Activated T-helper 17 cell treated with anti-CD3 and anti-CD28 coated beads, Interleukin-2, amount 50 U/mL, for 72 hours (primary cell): ENCODE measurements around the gene RAP1A. TPM values are rescaled to one million over a fixed set of nuclear protein-coding genes. Genes with fewer than 3 reads are reported as not detected.
"Not testable (repeated sequence)": the region's sequence is repeated elsewhere in the genome, so short reads cannot be mapped to it uniquely, and the experiment has no call there.

ENCODE experiments used
- ATAC-seq: fragments of 150-1000 bp; cut with Tn5 transposase; replicated peaks from 2 replicates; pipeline ENCODE4 v1.10.0; 2021; ENCODE audit warnings: mild to moderate bottlenecking, moderate library complexity
- H3K27ac Mint-ChIP-seq: one replicate; pipeline ENCODE4 v1.8.0; 2022; ENCODE audit warnings: mixed read lengths
- H3K27me3 Mint-ChIP-seq: one replicate; pipeline ENCODE4 v1.8.0; 2022; ENCODE audit warnings: mixed read lengths
- H3K36me3 Mint-ChIP-seq: one replicate; pipeline ENCODE4 v1.8.0; 2022; ENCODE audit warnings: low read depth, mild to moderate bottlenecking, mixed read lengths
- H3K4me1 Mint-ChIP-seq: one replicate; pipeline ENCODE4 v1.8.0; 2022; ENCODE audit warnings: mixed read lengths
- H3K4me3 Mint-ChIP-seq: one replicate; pipeline ENCODE4 v1.8.0; 2022; ENCODE audit warnings: mild to moderate bottlenecking, mixed read lengths
- H3K9me3 Mint-ChIP-seq: one replicate; pipeline ENCODE4 v1.8.0; 2022; ENCODE audit warnings: mixed read lengths
- total RNA-seq, 2 donors: library from RNA; stranded (reverse); gene quantifications; one replicate each; pipeline ENCODE4 v1.2.3, GENCODE V29; 2022

Gene RAP1A
- total RNA-seq, 2 donors from 2014 or later: 155 to 209 TPM

DNA sequence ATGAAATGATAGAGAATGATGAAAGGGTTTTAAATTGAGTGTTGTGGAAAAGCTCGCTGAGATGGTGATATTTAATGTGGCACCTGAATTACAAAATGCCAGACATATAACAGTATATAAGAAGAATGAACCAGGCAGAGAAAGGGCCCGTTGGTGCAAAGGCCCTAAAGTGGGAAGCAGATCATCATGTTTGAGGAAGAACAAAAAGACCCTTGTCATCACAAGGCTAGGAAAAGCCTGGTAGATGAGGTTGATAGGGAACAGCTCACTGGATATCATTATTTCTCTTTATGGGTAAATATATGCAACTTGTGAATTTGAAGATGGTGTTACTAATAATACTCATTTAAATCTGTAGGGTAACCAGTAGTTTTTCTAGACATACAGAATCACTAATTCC is 11.0 kb downstream of the RAP1A start:
- no peak for ATAC-seq
- H3K27ac Mint-ChIP-seq: peak overlapping the region; percentile 46
- no peaks in the 10 kb centered on the region for H3K27me3 Mint-ChIP-seq
- peaks cover 56% of the 10 kb centered on the region for H3K4me1 Mint-ChIP-seq
- H3K4me3 Mint-ChIP-seq: peak overlapping the region; percentile 97
- H3K9me3 Mint-ChIP-seq: no peaks in the 10 kb centered on the region
- peaks cover 85% of the 10 kb centered on the region for H3K36me3 Mint-ChIP-seq

DNA sequence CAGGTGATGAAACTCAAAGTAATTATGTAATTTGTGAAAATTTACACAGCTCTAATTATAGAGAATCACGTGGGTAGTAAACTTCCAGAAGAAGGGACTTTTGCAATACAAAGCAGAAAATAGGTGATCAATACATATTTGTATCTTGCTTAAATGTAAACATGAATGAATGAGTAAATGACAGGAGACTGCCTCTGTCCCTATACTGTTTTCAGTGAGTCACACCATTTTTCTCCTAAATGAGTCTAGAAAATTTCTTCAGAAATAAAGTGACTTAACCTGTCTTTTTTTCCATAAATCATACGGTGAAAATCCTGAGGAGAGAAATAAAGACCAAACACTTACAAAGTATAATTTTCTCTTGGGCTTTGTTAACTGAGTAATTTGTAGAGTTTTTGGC is 11.9 kb downstream of the RAP1A start:
- ATAC-seq: peak; percentile 83
- Mint-ChIP-seq H3K27me3 (no peaks in the 10 kb centered on the region), H3K4me1 (peaks cover 61% of the 10 kb centered on the region), H3K36me3 (peaks cover 85% of the 10 kb centered on the region), H3K4me3 (peak overlapping the region; percentile 97), H3K9me3 (no peaks in the 10 kb centered on the region), H3K27ac (peak overlapping the region; percentile 46)

DNA sequence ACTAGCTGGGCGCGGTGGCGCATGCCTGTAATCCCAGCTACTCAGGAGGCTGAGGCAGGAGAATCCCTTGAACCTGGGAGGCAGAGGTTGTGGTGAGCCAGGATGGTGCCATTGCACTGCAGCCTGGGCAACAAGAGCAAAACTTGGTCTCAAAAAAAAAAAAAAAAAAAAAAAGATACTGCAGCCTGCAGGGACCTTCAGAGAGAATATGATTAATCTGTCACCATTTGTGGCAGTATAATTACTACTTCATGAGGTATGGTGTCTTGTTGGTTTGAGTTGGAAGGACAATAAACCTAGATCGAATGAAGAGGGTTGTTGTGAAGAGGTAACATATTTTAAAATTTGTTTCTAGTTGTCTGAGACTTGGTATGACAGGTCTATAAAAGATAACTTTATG is 13.2 kb downstream of the RAP1A start:
- H3K9me3 Mint-ChIP-seq, H3K27me3 Mint-ChIP-seq: not testable (repeated sequence)
- H3K27ac Mint-ChIP-seq: peak overlapping the region; percentile 46
- peak overlapping the region; percentile 97 for H3K4me3 Mint-ChIP-seq
- ATAC-seq: peak; percentile 28
- peaks cover 77% of the 10 kb centered on the region for H3K36me3 Mint-ChIP-seq
- H3K4me1 Mint-ChIP-seq: peaks cover 63% of the 10 kb centered on the region

DNA sequence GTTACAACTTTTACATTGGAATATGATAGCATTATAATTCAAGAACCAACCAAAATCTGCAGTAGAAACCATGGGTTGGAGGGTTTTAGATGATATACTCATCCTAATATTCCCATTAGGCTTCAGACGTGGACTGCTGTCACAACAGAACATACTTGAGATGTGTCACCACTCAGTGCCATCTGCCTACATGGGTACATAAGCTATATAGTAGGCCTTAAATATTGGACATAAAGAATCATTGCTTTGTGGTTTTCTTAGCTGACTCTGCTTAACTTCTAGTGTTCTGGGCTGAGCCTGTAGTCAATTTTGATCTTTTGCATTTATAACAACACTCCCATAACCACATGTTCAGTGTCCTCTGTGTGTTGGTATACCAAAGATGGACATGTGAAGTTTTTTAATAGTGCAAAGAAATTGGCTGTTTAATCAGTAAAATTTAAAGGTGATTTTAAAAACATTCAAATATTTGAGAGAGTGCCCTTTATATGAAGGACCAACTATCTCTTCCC is 14.2 kb downstream of the RAP1A start:
- Mint-ChIP-seq H3K4me1 (peaks cover 62% of the 10 kb centered on the region), H3K27me3 (no peaks in the 10 kb centered on the region), H3K9me3 (no peaks in the 10 kb centered on the region), H3K36me3 (peaks cover 75% of the 10 kb centered on the region), H3K27ac (no peak overlapping the region), H3K4me3 (peak overlapping the region; percentile 97)
- ATAC-seq: peak; percentile 28

DNA sequence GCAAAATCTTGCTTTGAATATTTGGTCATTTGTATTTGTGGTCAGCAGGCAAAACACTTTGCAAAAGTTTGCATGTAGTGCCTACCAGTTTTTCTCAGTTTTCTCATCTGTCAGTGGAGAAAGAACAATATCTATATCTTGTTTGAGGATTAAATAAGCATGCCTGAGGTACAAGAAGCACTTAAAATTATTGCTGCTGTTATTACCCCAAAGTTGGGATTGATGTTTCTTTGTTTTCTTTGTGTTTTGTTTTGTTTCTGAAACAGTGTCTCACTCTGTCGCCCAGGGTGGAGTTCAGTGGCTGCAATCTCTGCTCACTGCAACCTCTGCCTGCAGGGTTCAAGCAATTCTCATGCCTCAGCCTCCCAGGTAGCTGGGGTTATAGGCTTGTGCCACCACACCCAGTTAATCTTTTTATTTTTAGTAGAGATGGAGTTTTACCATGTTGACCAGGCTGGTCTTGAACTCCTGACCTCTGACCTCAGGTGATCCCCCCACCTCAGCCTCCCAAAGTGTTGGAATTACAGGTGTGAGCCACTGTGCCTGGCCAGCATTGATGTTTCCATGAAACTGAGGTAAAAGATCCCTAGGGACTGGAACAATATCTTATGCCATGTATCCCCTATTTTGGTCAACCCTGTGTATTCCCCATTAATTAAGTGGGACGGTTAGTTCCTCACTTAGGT is 15.9 kb downstream of the RAP1A start:
- no peak overlapping the region for H3K27ac Mint-ChIP-seq
- ATAC-seq: no peak
- H3K4me1 Mint-ChIP-seq: peaks cover 53% of the 10 kb centered on the region
- H3K9me3 Mint-ChIP-seq: no peaks in the 10 kb centered on the region
- H3K27me3 Mint-ChIP-seq: no peaks in the 10 kb centered on the region
- peaks cover 60% of the 10 kb centered on the region for H3K36me3 Mint-ChIP-seq
- H3K4me3 Mint-ChIP-seq: peak overlapping the region; percentile 13

DNA sequence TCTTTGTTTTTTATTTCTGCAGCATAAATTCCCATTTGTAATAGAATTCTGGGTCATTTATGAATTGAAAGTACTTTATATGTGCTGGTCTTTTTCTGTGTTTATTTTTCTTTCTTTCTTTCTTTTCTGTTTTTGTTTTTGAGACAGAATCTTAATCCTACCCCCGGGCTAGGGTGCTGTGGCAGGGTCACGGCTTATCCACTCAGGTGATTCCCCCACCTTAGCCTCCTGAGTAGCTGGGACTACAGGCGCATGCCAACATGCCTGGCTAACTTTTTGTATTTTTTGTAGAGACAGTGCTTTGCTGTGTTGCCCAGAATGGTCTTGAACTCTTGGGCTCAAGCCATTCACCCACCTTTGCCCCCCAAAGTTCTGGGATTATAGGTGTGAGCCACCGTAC is 18.7 kb downstream of the RAP1A start:
- H3K27me3 Mint-ChIP-seq: no peaks in the 10 kb centered on the region
- H3K9me3 Mint-ChIP-seq: no peaks in the 10 kb centered on the region
- H3K36me3 Mint-ChIP-seq: peaks cover 58% of the 10 kb centered on the region
- H3K4me3 Mint-ChIP-seq: peak overlapping the region; percentile 67
- ATAC-seq: no peak
- H3K27ac Mint-ChIP-seq: peak overlapping the region; percentile 67
- H3K4me1 Mint-ChIP-seq: peaks cover 32% of the 10 kb centered on the region

DNA sequence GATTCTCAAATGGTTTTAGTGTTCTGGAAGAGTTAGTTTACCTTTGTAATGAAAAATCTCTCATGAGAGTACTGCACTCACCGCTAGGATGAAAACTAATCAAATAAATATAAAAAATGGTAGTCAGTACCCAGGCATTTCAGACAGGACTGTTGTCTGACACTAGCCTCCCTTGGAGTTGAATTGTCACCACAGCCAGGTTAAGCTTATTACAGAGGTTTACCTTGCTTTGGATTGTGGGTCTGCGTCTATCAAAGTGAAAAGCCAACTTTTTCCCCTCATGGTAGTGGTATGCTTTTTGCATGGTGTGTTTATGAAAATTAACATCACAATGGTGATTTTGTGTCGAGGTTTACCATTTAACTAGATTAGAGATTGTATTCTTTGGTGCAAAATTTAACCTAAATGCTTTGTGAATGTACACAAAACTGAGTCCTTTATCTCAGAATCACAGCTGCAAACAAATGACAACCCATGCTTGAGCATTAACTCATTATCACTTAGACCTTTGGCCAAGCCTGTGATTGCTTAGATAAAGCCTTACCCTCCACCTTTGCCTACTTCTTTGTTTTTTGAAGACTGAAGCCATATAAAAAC is 20.1 kb downstream of the RAP1A start:
- Mint-ChIP-seq H3K4me1 (peaks cover 42% of the 10 kb centered on the region), H3K27ac (no peak overlapping the region), H3K9me3 (no peaks in the 10 kb centered on the region), H3K4me3 (no peak overlapping the region), H3K36me3 (peaks cover 70% of the 10 kb centered on the region), H3K27me3 (no peaks in the 10 kb centered on the region)
- no peak for ATAC-seq

DNA sequence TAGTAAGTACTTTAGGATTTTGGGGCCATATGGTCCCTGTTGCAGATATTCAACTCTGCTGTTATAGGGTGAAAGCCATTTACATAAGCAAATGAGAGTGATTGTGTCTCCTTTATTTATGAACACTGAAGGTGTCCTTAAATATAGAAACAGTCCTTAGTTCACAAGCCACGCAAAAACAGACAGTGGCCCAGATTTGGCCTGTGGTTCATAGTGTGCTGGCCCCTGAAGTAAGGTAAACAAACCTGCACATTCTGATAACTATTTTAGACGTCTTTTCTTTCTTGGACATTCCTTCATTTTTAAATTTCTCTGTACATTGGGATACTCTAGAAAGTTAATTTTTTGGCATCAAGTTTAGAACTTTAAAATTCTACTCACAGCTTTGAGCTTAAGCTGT is 23.5 kb downstream of the RAP1A start:
- H3K27me3 Mint-ChIP-seq: no peaks in the 10 kb centered on the region
- H3K9me3 Mint-ChIP-seq: no peaks in the 10 kb centered on the region
- no peak overlapping the region for H3K4me3 Mint-ChIP-seq
- H3K4me1 Mint-ChIP-seq: peaks cover 58% of the 10 kb centered on the region
- H3K36me3 Mint-ChIP-seq: peaks cover 73% of the 10 kb centered on the region
- H3K27ac Mint-ChIP-seq: peak overlapping the region; percentile 52
- ATAC-seq: no peak

DNA sequence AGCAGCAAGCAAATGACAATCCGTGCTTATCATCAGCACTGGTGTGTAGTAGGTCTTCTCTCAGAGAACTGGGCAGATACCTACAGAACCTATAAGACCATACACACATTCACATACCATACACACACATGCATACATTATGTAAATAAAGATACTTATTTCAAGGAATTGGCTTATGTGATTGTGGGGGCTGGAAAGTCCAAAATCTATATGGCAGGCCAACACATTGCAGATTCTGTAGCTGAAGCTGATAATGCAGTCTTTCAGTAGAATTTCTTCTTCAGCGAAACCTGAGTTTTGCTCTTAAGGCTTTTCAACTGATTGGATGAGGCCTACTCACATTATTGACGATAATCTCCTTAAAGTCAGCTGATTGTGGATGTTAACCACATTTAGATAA is 24.1 kb downstream of the RAP1A start:
- Mint-ChIP-seq H3K4me3 (no peak overlapping the region), H3K27me3 (no peaks in the 10 kb centered on the region), H3K9me3 (no peaks in the 10 kb centered on the region), H3K27ac (peak overlapping the region; percentile 55), H3K36me3 (peaks cover 74% of the 10 kb centered on the region), H3K4me1 (peaks cover 58% of the 10 kb centered on the region)
- ATAC-seq: no peak

DNA sequence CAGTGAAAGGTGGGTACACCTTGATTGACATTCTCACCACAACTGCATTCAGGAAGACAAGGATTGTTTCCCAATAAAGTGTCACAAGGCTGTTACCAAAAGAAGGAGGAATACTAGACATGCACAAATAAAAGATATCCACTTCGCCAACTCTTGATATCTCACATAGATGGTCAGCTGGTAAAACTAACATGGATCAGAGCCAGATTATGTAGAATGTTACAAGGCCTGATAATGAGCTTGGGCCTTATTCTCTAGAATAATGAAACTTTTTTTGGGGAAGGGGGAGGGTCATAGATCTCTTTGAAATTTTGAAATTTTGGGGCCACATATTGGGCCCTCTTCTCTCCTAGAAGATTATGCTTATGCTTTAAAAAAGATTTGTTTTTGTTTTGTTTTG is 24.9 kb downstream of the RAP1A start:
- H3K9me3 Mint-ChIP-seq: no peaks in the 10 kb centered on the region
- no peak for ATAC-seq
- peaks cover 83% of the 10 kb centered on the region for H3K36me3 Mint-ChIP-seq
- H3K27ac Mint-ChIP-seq: peak overlapping the region; percentile 55
- H3K4me3 Mint-ChIP-seq: peak overlapping the region; percentile 25
- H3K4me1 Mint-ChIP-seq: peaks cover 59% of the 10 kb centered on the region
- H3K27me3 Mint-ChIP-seq: no peaks in the 10 kb centered on the region

DNA sequence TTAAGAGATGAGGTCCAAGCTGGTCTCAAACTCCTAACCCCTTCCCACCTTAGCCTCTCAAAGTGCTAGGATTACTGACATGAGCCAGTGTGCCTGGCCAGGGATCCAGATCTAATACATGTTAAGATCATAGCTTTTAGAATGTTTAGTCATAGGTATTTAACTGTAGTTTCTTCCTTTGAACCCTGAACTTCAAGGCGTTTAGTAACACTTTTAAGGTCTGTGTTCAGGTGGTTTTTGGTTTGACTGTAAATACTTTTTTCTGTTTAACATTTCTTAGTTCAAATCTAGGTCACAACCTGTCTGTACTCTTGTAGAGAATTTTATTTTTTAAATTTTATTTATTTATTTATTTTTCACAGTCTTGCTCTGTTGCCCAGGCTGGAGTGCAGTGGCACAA is 28.1 kb downstream of the RAP1A start:
- Mint-ChIP-seq H3K4me1 (peaks cover 58% of the 10 kb centered on the region), H3K27ac (peak overlapping the region; percentile 79), H3K4me3 (peak overlapping the region; percentile 60), H3K9me3 (no peaks in the 10 kb centered on the region), H3K36me3 (peaks cover 81% of the 10 kb centered on the region), H3K27me3 (no peaks in the 10 kb centered on the region)
- peak; percentile 70 for ATAC-seq

DNA sequence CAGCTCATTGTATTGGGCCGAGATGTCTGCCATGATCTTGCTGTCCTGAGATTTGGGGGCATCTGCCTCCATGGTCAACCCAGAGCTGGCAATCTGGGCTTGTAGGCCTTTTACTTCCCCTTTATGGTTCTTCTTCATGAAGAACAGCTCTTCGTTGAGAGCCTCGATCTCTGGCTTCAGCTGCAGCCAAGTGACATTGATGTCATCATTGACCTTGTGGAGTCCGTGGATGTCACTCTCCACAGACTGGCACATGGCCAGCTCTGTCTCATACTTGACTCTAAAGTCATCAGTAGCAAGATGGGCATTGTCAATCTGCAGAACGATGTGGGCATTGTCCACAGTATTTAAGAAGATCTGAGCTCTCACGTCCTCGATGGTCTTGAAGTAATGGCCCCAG is 29.2 kb downstream of the RAP1A start:
- Mint-ChIP-seq H3K4me3 (peak overlapping the region; percentile 60), H3K27me3 (no peaks in the 10 kb centered on the region), H3K4me1 (peaks cover 63% of the 10 kb centered on the region), H3K27ac (peak overlapping the region; percentile 79), H3K9me3 (no peaks in the 10 kb centered on the region), H3K36me3 (peaks cover 79% of the 10 kb centered on the region)
- ATAC-seq: no peak

DNA sequence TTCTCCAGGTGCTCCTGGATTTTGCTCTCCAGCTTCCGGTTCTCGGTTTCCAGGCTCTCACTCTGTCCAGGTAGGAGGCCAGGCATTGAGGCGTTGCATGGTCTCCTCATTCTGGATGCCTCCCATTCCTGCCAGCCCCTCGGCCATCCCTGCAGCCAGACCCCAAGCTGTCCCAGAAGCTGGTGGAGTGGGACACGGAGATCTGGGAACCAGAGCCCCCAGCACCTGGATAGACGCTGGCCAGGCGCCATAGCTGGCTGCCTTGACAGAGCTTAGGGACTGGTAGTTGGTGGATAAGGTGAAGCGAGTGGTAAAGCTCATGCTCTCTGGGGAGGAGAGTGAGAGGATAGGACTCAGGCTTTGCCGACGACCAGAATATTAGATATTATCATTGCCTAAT is 29.6 kb downstream of the RAP1A start:
- Mint-ChIP-seq H3K27me3 (no peaks in the 10 kb centered on the region), H3K4me1 (peaks cover 63% of the 10 kb centered on the region), H3K9me3 (no peaks in the 10 kb centered on the region), H3K36me3 (peaks cover 76% of the 10 kb centered on the region), H3K27ac (peak overlapping the region; percentile 79), H3K4me3 (peak overlapping the region; percentile 60)
- ATAC-seq: no peak

DNA sequence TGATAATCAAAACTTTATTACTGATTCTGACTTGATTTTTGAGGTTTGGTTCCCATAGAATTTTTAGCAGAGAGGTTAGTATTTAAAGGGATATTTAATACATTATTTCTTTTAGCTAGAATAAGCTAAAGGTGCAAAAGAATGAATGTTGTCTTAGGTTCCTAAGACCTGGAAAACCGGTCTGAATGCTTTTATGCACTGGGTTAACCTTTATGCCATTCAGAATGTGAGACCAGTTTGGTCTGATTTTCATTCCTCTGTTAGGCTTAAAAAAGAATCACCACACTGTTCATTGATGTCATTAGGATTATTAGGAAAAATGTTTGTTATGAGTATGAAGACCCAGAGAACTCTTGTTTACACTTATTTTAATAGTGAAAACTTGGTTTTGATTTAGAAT is 30.1 kb downstream of the RAP1A start:
- Mint-ChIP-seq H3K36me3 (peaks cover 72% of the 10 kb centered on the region), H3K27ac (no peak overlapping the region), H3K27me3 (no peaks in the 10 kb centered on the region), H3K4me3 (no peak overlapping the region), H3K4me1 (peaks cover 62% of the 10 kb centered on the region), H3K9me3 (no peaks in the 10 kb centered on the region)
- no peak for ATAC-seq

DNA sequence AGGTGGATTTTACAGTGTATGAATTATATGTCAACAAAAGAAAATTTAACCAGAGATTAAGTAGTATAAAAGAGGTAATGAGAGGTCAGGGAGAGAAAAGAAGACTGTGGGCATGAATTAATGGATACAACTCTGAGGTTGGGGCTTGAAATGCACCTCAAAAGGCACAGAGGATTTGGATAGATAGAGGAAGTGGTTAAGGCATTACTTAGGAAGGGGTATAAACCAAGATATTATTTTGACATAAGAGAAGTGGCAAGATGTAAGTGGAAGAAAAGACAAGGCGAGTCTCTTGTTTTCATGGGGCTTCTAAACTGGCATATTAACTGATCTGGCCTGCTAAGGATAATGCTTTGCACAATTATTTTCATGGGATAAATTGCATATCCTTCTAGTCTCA is 34.1 kb downstream of the RAP1A start:
- peak overlapping the region; percentile 46 for H3K27ac Mint-ChIP-seq
- no peaks in the 10 kb centered on the region for H3K9me3 Mint-ChIP-seq
- H3K27me3 Mint-ChIP-seq: no peaks in the 10 kb centered on the region
- peaks cover 65% of the 10 kb centered on the region for H3K36me3 Mint-ChIP-seq
- H3K4me1 Mint-ChIP-seq: peaks cover 51% of the 10 kb centered on the region
- no peak for ATAC-seq
- H3K4me3 Mint-ChIP-seq: peak overlapping the region; percentile 16
